Ectodermal cell (in vitro differentiated cells): ENCODE results near the gene CDK2.

Experiments used
- H3K27ac ChIP-seq: 2 replicates; pipeline ENCODE4 v1.7.0; 2013; ENCODE audit warnings: mild to moderate bottlenecking, low read depth, low read length; ENCODE audit not compliant: insufficient read depth, poor library complexity, severe bottlenecking
- H3K27me3 ChIP-seq: 2 replicates; pipeline ENCODE4 v1.7.0; 2013; ENCODE audit warnings: mild to moderate bottlenecking, low read length; ENCODE audit not compliant: insufficient read depth, control insufficient read depth, poor library complexity, severe bottlenecking
- H3K36me3 ChIP-seq: one replicate; pipeline ENCODE4 v1.7.0; 2013; ENCODE audit warnings: low read length; ENCODE audit not compliant: control insufficient read depth, insufficient read depth
- H3K4me1 ChIP-seq: one replicate; pipeline ENCODE4 v1.7.0; 2013; ENCODE audit warnings: low read length; ENCODE audit not compliant: control insufficient read depth, insufficient read depth
- H3K4me3 ChIP-seq: 2 replicates; pipeline ENCODE4 v1.7.0; 2013; ENCODE audit warnings: low read depth, low read length, control low read depth; ENCODE audit not compliant: insufficient read depth
- H3K9me3 ChIP-seq: 2 replicates; pipeline ENCODE4 v1.7.0; 2013; ENCODE audit warnings: mild to moderate bottlenecking, low read length, moderate library complexity; ENCODE audit not compliant: control insufficient read depth
- WGBS, 2 experiments: methylation state at CpG; one replicate each; pipeline ENCODE4 v1.1.7; 2013; ENCODE audit warnings: missing lambda C conversion rate in 2 of 2; 5-methylcytosine and 5-hydroxymethylcytosine counted together

CDK2 gene

GRCh38 chr12:55965240-55965639 lies 1.4 kb upstream of the CDK2 start:
- Histone ChIP-seq H3K27me3 (no peaks in the 10 kb centered on the region), H3K36me3 (no peaks in the 10 kb centered on the region), H3K4me3 (peak overlapping the region; percentile 87), H3K9me3 (no peaks in the 10 kb centered on the region), H3K27ac (peak overlapping the region; percentile 67), H3K4me1 (peaks cover 12% of the 10 kb centered on the region)
- WGBS, 2 experiments: 20 to 27% methylated on average over 5 of the region's 5 CpGs

- Histone ChIP-seq H3K27me3 (no peaks in the 10 kb centered on the region), H3K4me1 (peaks cover 12% of the 10 kb centered on the region), H3K9me3 (no peaks in the 10 kb centered on the region), H3K27ac (peak within 1 kb of the TSS; percentile 67), H3K4me3 (peak within 1 kb of the TSS; percentile 87), H3K36me3 (peaks cover 2% of the 10 kb centered on the region)
- WGBS, 2 experiments: 3 to 15% methylated on average over 4 of the region's 4 CpGs
Measured at GRCh38 chr12:55965941-55966407, 656 bp upstream of the CDK2 start, which contains the start of gene PMEL. TSS of gene PMEL (minus strand) at chr12:55966042. CDS start at chr12:55966011, 31 bp downstream.

GRCh38 chr12:55969356-55969755 lies 2.7 kb downstream of the CDK2 start:
- H3K4me1 ChIP-seq: peaks cover 12% of the 10 kb centered on the region
- no peaks in the 10 kb centered on the region for H3K27me3 ChIP-seq
- H3K4me3 ChIP-seq: no peak overlapping the region
- peaks cover 6% of the 10 kb centered on the region for H3K36me3 ChIP-seq
- H3K9me3 ChIP-seq: no peaks in the 10 kb centered on the region
- no peak overlapping the region for H3K27ac ChIP-seq
- WGBS, 2 experiments: 91 to 93% methylated on average over 4 of the region's 4 CpGs

GRCh38 chr12:55970775-55971174 lies 4.1 kb downstream of the CDK2 start:
- Histone ChIP-seq H3K36me3 (peaks cover 6% of the 10 kb centered on the region), H3K27ac (no peak overlapping the region), H3K27me3 (no peaks in the 10 kb centered on the region), H3K4me1 (peaks cover 10% of the 10 kb centered on the region), H3K4me3 (no peak overlapping the region), H3K9me3 (no peaks in the 10 kb centered on the region)
- WGBS, 2 experiments: 91 to 95% methylated on average over 7 of the region's 7 CpGs

- H3K27ac ChIP-seq: no peak overlapping the region
- H3K4me1 ChIP-seq: peaks cover 10% of the 10 kb centered on the region
- 85 to 92% methylated on average over 2 to 3 of the region's 3 CpGs for WGBS, 2 experiments
- H3K9me3 ChIP-seq: no peaks in the 10 kb centered on the region
- peaks cover 6% of the 10 kb centered on the region for H3K36me3 ChIP-seq
- H3K27me3 ChIP-seq: no peaks in the 10 kb centered on the region
- H3K4me3 ChIP-seq: no peak overlapping the region
Measured at GRCh38 chr12:55972042-55972441, 5.4 kb downstream of the CDK2 start.

GRCh38 chr12:55972456-55972855 lies 5.8 kb downstream of the CDK2 start:
- peaks cover 9% of the 10 kb centered on the region for H3K4me1 ChIP-seq
- H3K27me3 ChIP-seq: no peaks in the 10 kb centered on the region
- no peaks in the 10 kb centered on the region for H3K9me3 ChIP-seq
- H3K4me3 ChIP-seq: no peak overlapping the region
- H3K27ac ChIP-seq: no peak overlapping the region
- peaks cover 6% of the 10 kb centered on the region for H3K36me3 ChIP-seq
- WGBS, 2 experiments: 100% methylated on average over 1 of the region's 1 CpG; no CpG with 5 or more reads in 1 of the 2 experiments

- Histone ChIP-seq H3K4me1 (peaks cover 4% of the 10 kb centered on the region), H3K9me3 (no peaks in the 10 kb centered on the region), H3K4me3 (peak overlapping the region; percentile 29), H3K27ac (no peak overlapping the region), H3K27me3 (no peaks in the 10 kb centered on the region), H3K36me3 (peaks cover 6% of the 10 kb centered on the region)
- 27 to 28% methylated on average over 18 of the region's 18 CpGs for WGBS, 2 experiments
Measured at GRCh38 chr12:55972911-55973598, 6.4 kb downstream of the CDK2 start.

- no peaks in the 10 kb centered on the region for H3K9me3 ChIP-seq
- H3K27ac ChIP-seq: peak within 1 kb of the TSS; percentile 61
- H3K36me3 ChIP-seq: peaks cover 9% of the 10 kb centered on the region
- H3K4me1 ChIP-seq: peaks cover 4% of the 10 kb centered on the region
- WGBS, 2 experiments: 1% methylated on average over 39 of the region's 39 CpGs
- H3K4me3 ChIP-seq: peak within 1 kb of the TSS; percentile 88
- H3K27me3 ChIP-seq: no peaks in the 10 kb centered on the region
Measured at GRCh38 chr12:55973599-55974307, 7.1 kb downstream of the CDK2 start, which contains the start of gene RAB5B. TSS of gene RAB5B (plus strand) at chr12:55974078. CDS start at chr12:55986961, 12,883 bp downstream.

- WGBS, 2 experiments: 0 to 1% methylated on average over 15 of the region's 15 CpGs
- Histone ChIP-seq H3K4me1 (peaks cover 4% of the 10 kb centered on the region), H3K27ac (peak overlapping the region; percentile 61), H3K36me3 (peaks cover 13% of the 10 kb centered on the region), H3K27me3 (no peaks in the 10 kb centered on the region), H3K9me3 (no peaks in the 10 kb centered on the region), H3K4me3 (peak overlapping the region; percentile 88)
Measured at GRCh38 chr12:55974308-55974730, 7.7 kb downstream of the CDK2 start.

- H3K4me3 ChIP-seq: no peak overlapping the region
- H3K9me3 ChIP-seq: no peaks in the 10 kb centered on the region
- H3K4me1 ChIP-seq: peaks cover 4% of the 10 kb centered on the region
- no peak overlapping the region for H3K27ac ChIP-seq
- H3K36me3 ChIP-seq: peaks cover 7% of the 10 kb centered on the region
- no peaks in the 10 kb centered on the region for H3K27me3 ChIP-seq
- WGBS, 2 experiments: 92 to 96% methylated on average over 7 of the region's 7 CpGs
Measured at GRCh38 chr12:55978393-55978792, 11.8 kb downstream of the CDK2 start.
